ENCODE measurements around the gene SRRM3. TPM values are rescaled to one million over a fixed set of nuclear protein-coding genes. Genes with fewer than 3 reads are reported as not detected.

SRRM3 gene
- total RNA-seq, 3 donors from 2014 or later (not counting 1 experiment from before 2014, with no cell fraction given): not detected

DNA sequence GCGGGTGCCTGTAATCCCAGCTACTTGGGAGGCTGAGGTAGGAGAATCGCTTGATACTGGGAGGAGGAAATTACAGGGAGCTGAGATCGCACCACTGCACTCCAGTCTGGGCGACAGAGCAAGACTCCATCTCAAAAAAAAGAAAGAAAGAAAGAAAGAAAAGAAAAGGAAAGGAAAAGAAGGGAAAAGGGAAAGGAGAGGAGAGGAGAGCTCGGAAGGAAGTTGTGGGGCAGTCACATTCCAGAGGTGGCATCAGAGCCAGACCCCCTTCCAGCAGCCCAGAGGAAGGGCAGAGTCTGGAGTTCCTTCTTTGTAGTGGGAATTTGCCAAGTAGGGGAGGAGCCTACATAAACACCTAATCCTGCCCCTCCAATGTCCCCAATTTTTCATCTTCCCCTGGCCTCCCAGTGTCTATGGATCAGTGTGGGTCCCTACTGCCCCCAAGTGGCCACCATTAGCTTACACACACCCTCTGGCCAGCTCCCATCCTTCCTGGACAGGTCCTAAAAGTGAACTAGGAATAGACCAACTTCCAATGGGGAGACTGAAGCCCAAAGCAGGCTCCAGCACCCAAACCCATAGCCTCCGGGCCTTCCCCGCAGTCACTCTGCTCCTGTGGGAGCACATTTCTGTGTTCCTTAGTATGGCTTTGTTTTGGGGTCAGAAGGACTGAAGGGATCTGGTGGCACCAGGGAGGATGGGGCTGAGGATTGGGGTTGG is 61.1 kb downstream of the SRRM3 start:
- no peak overlapping the region for H3K27ac ChIP-seq (ENCODE audit: low read length)
- no peak overlapping the region for H3K27ac Mint-ChIP-seq
- no peaks in the 10 kb centered on the region for H3K36me3 Mint-ChIP-seq
- H3K4me1 ChIP-seq (ENCODE audit: control insufficient read depth, insufficient read depth, low read length): peaks cover 11% of the 10 kb centered on the region
- peaks cover 0 to 25% of the 10 kb centered on the region in 2 donors for H3K27me3 Mint-ChIP-seq (ENCODE audit: low read depth in 2 of 2)
- H3K4me3 Mint-ChIP-seq: peak overlapping the region; percentile 13
- 75% methylated on average over 7 of the region's 7 CpGs for WGBS (ENCODE audit: insufficient coverage)
- H3K9me3 Mint-ChIP-seq: no peaks in the 10 kb centered on the region
- H3K4me3 ChIP-seq (ENCODE audit: low read length): no peak overlapping the region
- H3K9me3 ChIP-seq (ENCODE audit: control insufficient read depth, insufficient read depth, low read length): no peaks in the 10 kb centered on the region
- H3K27me3 ChIP-seq (ENCODE audit: control insufficient read depth, insufficient read depth, low read length): peaks cover 9% of the 10 kb centered on the region
- no peaks in the 10 kb centered on the region for H3K36me3 ChIP-seq (ENCODE audit: control insufficient read depth, insufficient read depth, low read length)
- no peaks in the 10 kb centered on the region for H3K4me1 Mint-ChIP-seq
- TF ChIP-seq, protein P1, sequence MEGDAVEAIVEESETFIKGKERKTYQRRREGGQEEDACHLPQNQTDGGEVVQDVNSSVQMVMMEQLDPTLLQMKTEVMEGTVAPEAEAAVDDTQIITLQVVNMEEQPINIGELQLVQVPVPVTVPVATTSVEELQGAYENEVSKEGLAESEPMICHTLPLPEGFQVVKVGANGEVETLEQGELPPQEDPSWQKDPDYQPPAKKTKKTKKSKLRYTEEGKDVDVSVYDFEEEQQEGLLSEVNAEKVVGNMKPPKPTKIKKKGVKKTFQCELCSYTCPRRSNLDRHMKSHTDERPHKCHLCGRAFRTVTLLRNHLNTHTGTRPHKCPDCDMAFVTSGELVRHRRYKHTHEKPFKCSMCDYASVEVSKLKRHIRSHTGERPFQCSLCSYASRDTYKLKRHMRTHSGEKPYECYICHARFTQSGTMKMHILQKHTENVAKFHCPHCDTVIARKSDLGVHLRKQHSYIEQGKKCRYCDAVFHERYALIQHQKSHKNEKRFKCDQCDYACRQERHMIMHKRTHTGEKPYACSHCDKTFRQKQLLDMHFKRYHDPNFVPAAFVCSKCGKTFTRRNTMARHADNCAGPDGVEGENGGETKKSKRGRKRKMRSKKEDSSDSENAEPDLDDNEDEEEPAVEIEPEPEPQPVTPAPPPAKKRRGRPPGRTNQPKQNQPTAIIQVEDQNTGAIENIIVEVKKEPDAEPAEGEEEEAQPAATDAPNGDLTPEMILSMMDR (IDR thresholded peaks at IDR 0.05): peak; percentile 60
- peak; percentile 39 to 51 (median 44) for ATAC-seq
- DNase-seq: peak; percentile 31 to 61
- intact Hi-C loops (cut with micrococcal nuclease): loop anchor here (2.0 kb wide), 1 partner anchor 84 kb away; no protein-coding TSS in a partner anchor

DNA sequence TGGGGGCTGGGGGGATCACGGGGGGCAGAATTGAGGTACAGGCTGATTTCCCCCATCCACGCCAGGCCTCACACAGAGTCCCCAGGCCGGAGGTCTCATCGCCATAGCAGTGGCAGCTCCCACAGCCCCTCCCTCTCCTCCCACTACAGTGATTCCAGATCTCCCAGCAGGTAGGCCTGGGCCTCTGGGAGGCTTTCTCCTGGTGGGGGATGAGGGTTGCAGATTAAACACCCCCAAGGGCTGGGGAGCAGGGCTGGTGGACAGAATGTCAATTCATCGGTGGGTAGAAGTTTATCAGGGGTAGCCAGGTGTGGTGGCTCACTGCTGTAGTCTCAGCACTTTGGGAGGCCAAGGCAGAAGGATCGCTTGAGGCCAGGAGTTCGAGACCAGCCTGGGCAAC is 63.6 kb downstream of the SRRM3 start:
- Histone ChIP-seq H3K4me1 (ENCODE audit: control insufficient read depth, insufficient read depth, low read length) (peaks cover 9% of the 10 kb centered on the region), H3K27ac (ENCODE audit: low read length) (no peak overlapping the region), H3K4me3 (ENCODE audit: low read length) (no peak overlapping the region), H3K36me3 (ENCODE audit: control insufficient read depth, insufficient read depth, low read length) (no peaks in the 10 kb centered on the region), H3K27me3 (ENCODE audit: control insufficient read depth, insufficient read depth, low read length) (peaks cover 3% of the 10 kb centered on the region), H3K9me3 (ENCODE audit: control insufficient read depth, insufficient read depth, low read length) (no peaks in the 10 kb centered on the region)
- WGBS (ENCODE audit: insufficient coverage): 90% methylated on average over 4 of the region's 7 CpGs
- Mint-ChIP-seq H3K9me3 (no peaks in the 10 kb centered on the region), H3K27me3 (ENCODE audit: low read depth in 2 of 2) (peaks cover 0 to 21% of the 10 kb centered on the region in 2 donors), H3K27ac (no peak overlapping the region), H3K36me3 (no peaks in the 10 kb centered on the region), H3K4me3 (no peak overlapping the region), H3K4me1 (no peaks in the 10 kb centered on the region)
- DNase-seq (no peak), ATAC-seq (no peak)
- intact Hi-C loops (cut with micrococcal nuclease): no loop called here
- TF ChIP-seq, protein P1 (IDR thresholded peaks at IDR 0.05): no peak

- no peak overlapping the region for H3K4me3 Mint-ChIP-seq
Measured at GRCh38 chr7:76267107-76267893, 65.6 kb downstream of the SRRM3 start.

More at GRCh38 chr7:76267107-76267893, 65.6 kb downstream of the SRRM3 start:
- no peaks in the 10 kb centered on the region for H3K4me1 Mint-ChIP-seq
- WGBS (ENCODE audit: insufficient coverage): 4% methylated on average over 67 of the region's 68 CpGs
- TF ChIP-seq, protein P1 (IDR thresholded peaks at IDR 0.05): no peak
- Histone ChIP-seq H3K36me3 (ENCODE audit: control insufficient read depth, insufficient read depth, low read length) (no peaks in the 10 kb centered on the region), H3K4me1 (ENCODE audit: control insufficient read depth, insufficient read depth, low read length) (peaks cover 9% of the 10 kb centered on the region), H3K4me3 (ENCODE audit: low read length) (no peak overlapping the region), H3K27ac (ENCODE audit: low read length) (no peak overlapping the region), H3K27me3 (ENCODE audit: control insufficient read depth, insufficient read depth, low read length) (peaks cover 3% of the 10 kb centered on the region), H3K9me3 (ENCODE audit: control insufficient read depth, insufficient read depth, low read length) (no peaks in the 10 kb centered on the region)
- H3K36me3 Mint-ChIP-seq: no peaks in the 10 kb centered on the region
- H3K27ac Mint-ChIP-seq: no peak overlapping the region
- DNase-seq: no peak
- peaks cover 0 to 18% of the 10 kb centered on the region in 2 donors for H3K27me3 Mint-ChIP-seq (ENCODE audit: low read depth in 2 of 2)
- peak in 1 of 3 donors; percentile 31 for ATAC-seq
- no peaks in the 10 kb centered on the region for H3K9me3 Mint-ChIP-seq
- intact Hi-C loops (cut with micrococcal nuclease): no loop called here

Measured in natural killer cell (primary cell).